Measurements from ENCODE around the gene APLF. TPM values are rescaled to one million over a fixed set of nuclear protein-coding genes. Genes with fewer than 3 reads are reported as not detected.

Gene APLF
- total RNA-seq, 1 donor from 2014 or later, result 6.4 TPM

DNA sequence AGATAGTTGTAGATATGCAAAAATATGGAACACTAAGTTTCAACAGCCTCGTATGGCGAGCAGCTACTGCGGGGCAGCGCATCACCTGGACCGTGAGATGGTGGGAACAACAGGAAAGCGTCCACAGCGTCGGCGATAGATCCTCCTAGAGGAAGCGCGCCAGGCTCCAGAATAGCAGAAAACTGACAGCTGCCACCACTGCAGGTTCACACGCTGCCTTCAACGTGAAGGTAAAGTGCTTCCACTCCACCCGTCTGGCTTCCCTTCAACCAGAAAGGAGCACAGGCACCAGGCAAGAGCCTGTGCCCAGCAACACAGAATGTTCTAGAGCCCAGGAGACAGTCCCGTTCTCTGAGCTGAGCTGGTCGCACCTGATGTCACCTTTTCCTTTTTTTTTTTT lies 20.3 kb upstream of the APLF start:
- no peak for DNase-seq
- H3K4me1 Mint-ChIP-seq, result no peaks in the 10 kb centered on the region
- intact Hi-C loops (cut with micrococcal nuclease), result no loop called here
- peaks cover 4% of the 10 kb centered on the region for H3K9me3 Mint-ChIP-seq
- ChIA-PET CTCF (no interaction called here), POLR2A (no interaction called here)
- H3K4me3 Mint-ChIP-seq, result no peak overlapping the region
- ATAC-seq (ENCODE audit: low read depth), result no peak
- no peaks in the 10 kb centered on the region for H3K27me3 Mint-ChIP-seq
- TF ChIP-seq, protein P1, sequence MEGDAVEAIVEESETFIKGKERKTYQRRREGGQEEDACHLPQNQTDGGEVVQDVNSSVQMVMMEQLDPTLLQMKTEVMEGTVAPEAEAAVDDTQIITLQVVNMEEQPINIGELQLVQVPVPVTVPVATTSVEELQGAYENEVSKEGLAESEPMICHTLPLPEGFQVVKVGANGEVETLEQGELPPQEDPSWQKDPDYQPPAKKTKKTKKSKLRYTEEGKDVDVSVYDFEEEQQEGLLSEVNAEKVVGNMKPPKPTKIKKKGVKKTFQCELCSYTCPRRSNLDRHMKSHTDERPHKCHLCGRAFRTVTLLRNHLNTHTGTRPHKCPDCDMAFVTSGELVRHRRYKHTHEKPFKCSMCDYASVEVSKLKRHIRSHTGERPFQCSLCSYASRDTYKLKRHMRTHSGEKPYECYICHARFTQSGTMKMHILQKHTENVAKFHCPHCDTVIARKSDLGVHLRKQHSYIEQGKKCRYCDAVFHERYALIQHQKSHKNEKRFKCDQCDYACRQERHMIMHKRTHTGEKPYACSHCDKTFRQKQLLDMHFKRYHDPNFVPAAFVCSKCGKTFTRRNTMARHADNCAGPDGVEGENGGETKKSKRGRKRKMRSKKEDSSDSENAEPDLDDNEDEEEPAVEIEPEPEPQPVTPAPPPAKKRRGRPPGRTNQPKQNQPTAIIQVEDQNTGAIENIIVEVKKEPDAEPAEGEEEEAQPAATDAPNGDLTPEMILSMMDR (IDR thresholded peaks at IDR 0.05), result no peak
- H3K27ac Mint-ChIP-seq, result no peak overlapping the region
- H3K36me3 Mint-ChIP-seq (ENCODE audit: low read depth), result no peaks in the 10 kb centered on the region

DNA sequence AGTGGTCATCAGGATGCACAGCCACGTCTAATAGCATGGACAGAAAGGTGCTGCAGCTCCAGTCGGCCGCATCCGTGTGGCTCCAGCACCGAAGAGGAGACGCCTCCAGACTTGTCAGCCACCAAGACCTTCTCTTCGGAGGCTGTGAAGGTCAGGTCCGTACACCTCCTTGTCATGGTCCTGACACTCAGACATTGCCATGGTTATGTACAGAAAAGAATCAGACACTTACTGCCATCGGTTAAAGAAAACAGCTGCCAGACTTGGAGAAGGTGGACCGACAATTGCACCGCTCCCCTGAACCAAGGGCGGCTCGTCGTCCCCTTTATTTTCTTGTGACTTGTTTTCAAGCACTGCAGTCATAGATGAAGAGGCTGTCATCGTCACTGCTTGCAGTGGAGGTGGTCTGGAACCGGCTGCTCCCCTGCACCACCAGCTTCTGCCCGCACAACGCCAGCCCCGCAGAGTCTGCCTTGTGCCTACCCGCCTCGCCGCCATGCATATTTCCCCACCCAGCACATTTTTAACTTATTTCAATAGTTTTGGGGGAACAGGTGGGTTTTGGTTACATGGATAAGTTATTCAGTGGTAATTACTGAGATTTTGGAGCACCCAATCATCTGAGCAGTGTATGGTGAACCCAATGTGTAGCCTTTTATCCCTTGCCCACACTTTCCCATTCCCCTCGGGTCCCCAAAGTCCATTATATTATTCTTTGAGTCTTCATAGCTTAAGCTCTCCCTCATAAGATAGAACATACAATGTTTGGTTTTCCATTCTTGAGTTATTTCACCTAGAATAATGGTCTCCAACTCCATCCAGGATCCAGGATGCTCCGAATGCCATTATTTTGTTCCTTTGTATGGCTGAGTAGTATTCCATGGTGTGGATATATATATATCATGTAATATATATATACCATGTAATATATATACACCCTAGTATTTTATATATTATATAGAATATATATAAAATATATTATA lies 18.4 kb upstream of the APLF start:
- TF ChIP-seq, protein P1 (IDR thresholded peaks at IDR 0.05), result no peak
- H3K27ac Mint-ChIP-seq, result no peak overlapping the region
- H3K9me3 Mint-ChIP-seq, result peaks cover 4% of the 10 kb centered on the region
- DNase-seq (no peak), ATAC-seq (ENCODE audit: low read depth) (peak; percentile 49)
- H3K36me3 Mint-ChIP-seq (ENCODE audit: low read depth), result no peaks in the 10 kb centered on the region
- ChIA-PET POLR2A (no interaction called here), CTCF (interaction anchor here (1.7 kb wide), 1 partner anchor 253 kb away, joined by 4 read pairs; no protein-coding TSS in a partner anchor)
- H3K4me1 Mint-ChIP-seq, result no peaks in the 10 kb centered on the region
- intact Hi-C loops (cut with micrococcal nuclease), result no loop called here
- no peak overlapping the region for H3K4me3 Mint-ChIP-seq
- H3K27me3 Mint-ChIP-seq, result no peaks in the 10 kb centered on the region

DNA sequence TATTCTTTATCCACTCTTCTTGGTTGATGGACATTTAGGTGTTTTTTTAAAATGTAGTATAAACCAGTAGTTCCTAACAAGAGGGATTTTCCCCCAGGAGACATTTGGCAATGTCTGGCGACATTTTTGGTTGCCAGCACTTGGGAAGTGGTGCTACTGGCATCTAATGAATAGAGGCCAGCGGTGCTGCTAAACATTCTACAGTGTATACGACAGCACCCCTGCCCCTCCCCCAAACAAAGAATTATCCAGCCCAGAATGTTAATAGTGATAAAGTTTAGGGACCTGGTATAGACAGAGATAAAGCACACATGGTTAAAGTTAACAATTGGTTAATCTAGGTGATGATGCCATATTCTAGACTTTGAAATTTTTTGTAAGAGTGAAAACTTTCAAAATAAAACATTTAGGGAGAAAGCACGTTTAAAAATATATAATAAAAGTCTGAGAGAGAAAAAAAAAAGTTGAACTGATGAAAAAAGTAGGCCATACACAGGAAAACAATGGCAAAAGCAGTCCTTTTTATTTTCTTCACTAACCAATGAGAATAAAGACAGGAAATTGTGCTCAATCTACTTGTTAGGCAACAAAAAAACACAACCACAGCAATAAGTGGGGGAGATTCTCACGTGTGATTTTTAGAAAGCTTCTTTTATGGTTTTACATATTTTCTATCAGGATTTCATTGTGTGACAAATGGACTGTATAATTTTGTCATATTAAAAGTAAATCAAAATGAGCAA lies 15.1 kb upstream of the APLF start:
- DNase-seq (no peak), ATAC-seq (ENCODE audit: low read depth) (peak; percentile 20)
- H3K27me3 Mint-ChIP-seq, result no peaks in the 10 kb centered on the region
- TF ChIP-seq, protein P1 (IDR thresholded peaks at IDR 0.05), result no peak
- H3K27ac Mint-ChIP-seq, result no peak overlapping the region
- peaks cover 2% of the 10 kb centered on the region for H3K9me3 Mint-ChIP-seq
- ChIA-PET POLR2A (interaction anchor here (0.6 kb wide), 1 partner anchor 249 kb away, joined by 3 read pairs; no protein-coding TSS in a partner anchor), CTCF (interaction anchor here (1.9 to 2.5 kb wide), 2 partner anchors 11 to 14 kb away, joined by 7 to 12 read pairs; partner anchors contain the start of genes APLF and FBXO48)
- H3K36me3 Mint-ChIP-seq (ENCODE audit: low read depth), result no peaks in the 10 kb centered on the region
- intact Hi-C loops (cut with micrococcal nuclease), result no loop called here
- no peaks in the 10 kb centered on the region for H3K4me1 Mint-ChIP-seq
- H3K4me3 Mint-ChIP-seq, result no peak overlapping the region

DNA sequence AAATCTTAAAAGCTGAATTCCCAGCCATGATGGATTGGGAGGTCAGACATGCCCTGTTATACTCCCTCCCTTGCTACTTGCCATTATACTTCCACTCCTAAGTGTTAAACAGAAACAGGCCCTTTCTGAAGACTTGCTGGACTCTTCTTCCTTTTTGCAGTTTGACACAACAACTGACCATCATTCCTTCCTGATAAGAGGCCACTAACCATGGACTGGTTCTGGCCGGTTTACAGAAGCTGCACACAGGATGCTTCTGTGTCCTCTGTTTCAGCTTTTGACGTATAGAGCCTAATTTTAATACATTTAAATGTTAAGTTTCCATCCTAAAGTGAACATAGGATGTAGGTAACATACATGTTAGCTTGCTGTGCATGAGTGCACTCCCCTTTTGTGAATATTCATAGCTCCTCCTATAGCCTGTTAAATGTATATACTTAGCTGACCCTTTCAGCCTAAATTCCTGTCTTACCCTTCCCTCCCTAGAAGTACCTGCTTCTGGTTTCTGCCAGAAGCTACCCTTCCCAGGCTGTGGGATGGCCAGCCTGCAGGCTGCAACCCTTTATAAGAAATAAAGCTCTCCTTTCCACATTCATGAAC lies 13.5 kb upstream of the APLF start:
- TF ChIP-seq, protein P1 (IDR thresholded peaks at IDR 0.05), result no peak
- Mint-ChIP-seq H3K9me3 (peaks cover 2% of the 10 kb centered on the region), H3K4me3 (no peak overlapping the region), H3K27me3 (no peaks in the 10 kb centered on the region), H3K4me1 (no peaks in the 10 kb centered on the region), H3K27ac (peak overlapping the region; percentile 46), H3K36me3 (ENCODE audit: low read depth) (no peaks in the 10 kb centered on the region)
- POLR2A ChIA-PET, result no interaction called here
- intact Hi-C loops (cut with micrococcal nuclease), result no loop called here
- DNase-seq (no peak), ATAC-seq (ENCODE audit: low read depth) (no peak)
- CTCF ChIA-PET, result interaction anchor here (1.0 to 2.5 kb wide), 3 partner anchors 10 to 471 kb away, joined by 4 to 12 read pairs (median 7); partner anchors contain the start of genes APLF and FBXO48
